ENCODE data around the gene CCDC71.

- TF ChIP-seq, protein P1, sequence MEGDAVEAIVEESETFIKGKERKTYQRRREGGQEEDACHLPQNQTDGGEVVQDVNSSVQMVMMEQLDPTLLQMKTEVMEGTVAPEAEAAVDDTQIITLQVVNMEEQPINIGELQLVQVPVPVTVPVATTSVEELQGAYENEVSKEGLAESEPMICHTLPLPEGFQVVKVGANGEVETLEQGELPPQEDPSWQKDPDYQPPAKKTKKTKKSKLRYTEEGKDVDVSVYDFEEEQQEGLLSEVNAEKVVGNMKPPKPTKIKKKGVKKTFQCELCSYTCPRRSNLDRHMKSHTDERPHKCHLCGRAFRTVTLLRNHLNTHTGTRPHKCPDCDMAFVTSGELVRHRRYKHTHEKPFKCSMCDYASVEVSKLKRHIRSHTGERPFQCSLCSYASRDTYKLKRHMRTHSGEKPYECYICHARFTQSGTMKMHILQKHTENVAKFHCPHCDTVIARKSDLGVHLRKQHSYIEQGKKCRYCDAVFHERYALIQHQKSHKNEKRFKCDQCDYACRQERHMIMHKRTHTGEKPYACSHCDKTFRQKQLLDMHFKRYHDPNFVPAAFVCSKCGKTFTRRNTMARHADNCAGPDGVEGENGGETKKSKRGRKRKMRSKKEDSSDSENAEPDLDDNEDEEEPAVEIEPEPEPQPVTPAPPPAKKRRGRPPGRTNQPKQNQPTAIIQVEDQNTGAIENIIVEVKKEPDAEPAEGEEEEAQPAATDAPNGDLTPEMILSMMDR (IDR thresholded peaks at IDR 0.05; ENCODE audit: borderline replicate concordance, extremely low read depth, low read length, poor library complexity, severe bottlenecking), result no peak
- no peak for TF ChIP-seq EZH2 (IDR thresholded peaks at IDR 0.05; ENCODE audit: borderline replicate concordance, low read depth, low read length, severe bottlenecking)
Observed at GRCh38 chr3:49148159-49148558, 18.0 kb downstream of the CCDC71 start.
